ENCODE measurements around the gene TRAF4.

DNA sequence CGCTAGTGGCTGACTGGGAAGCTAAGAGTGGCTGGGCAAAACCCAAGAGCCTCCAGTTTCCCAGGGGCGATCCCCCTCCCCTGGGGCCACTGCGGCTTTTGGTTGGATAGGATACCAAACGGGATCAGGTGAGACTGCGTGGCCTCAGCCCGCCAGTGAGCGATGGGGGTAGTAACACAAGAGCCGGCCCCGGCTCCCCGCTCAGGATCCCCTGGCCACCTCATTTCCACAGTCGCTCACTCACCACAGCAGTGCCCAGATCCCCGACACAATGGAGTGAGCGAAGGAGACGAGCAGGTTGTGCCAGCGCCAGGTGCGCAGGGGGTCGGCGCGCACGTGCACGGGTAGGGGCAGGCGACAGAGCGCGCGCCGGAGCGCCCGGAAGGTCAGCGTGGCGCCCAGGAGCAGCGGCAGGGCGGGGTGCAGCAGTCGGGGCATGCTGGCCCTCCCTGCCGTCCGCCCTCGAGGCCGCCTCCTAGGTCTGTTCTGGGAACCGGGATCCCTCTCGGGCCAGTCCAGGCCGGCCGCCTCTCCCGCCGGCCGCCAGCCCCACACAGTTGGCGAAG lies 18.1 kb upstream of the TRAF4 start:
- TF ChIP-seq POLR2AphosphoS5 (IDR thresholded peaks at IDR 0.05), result no peak
- no peak for TF ChIP-seq EP300 (conservative IDR thresholded peaks at IDR 0.05; ENCODE audit: poor library complexity, severe bottlenecking)
- no peak for TF ChIP-seq REST (IDR thresholded peaks at IDR 0.05; ENCODE audit: borderline replicate concordance)
- TF ChIP-seq CTCF (IDR thresholded peaks at IDR 0.05; ENCODE audit: poor library complexity, severe bottlenecking), result no peak
- no peak for TF ChIP-seq SMC3 (conservative IDR thresholded peaks at IDR 0.05; ENCODE audit: poor library complexity)
- no peak for TF ChIP-seq TAF1 (IDR thresholded peaks at IDR 0.05; ENCODE audit: low read depth)
- no peak for TF ChIP-seq EZH2 (IDR thresholded peaks at IDR 0.05; ENCODE audit: borderline replicate concordance, insufficient read depth, low read length, poor library complexity, severe bottlenecking)
- TF ChIP-seq RAD21 (conservative IDR thresholded peaks at IDR 0.05), result no peak
- peak; percentile 42 for TF ChIP-seq MXI1 (conservative IDR thresholded peaks at IDR 0.05; ENCODE audit: poor library complexity, severe bottlenecking)

All from neural cell (in vitro differentiated cells).